CD14-positive monocyte (primary cell): ENCODE data around the gene POLG2. TPM values are rescaled to one million over a fixed set of nuclear protein-coding genes. Genes with fewer than 3 reads are reported as not detected.

Source experiments
- DNase-seq, 3 donors: peaks; one replicate each; pipeline ENCODE4 v3.0.0-alpha.2; 2011 to 2022
- H2AFZ ChIP-seq: 2 replicates; pipeline ENCODE4 v1.6.0; 2012; ENCODE audit warnings: mild to moderate bottlenecking, low read depth, low read length, inconsistent platforms; ENCODE audit not compliant: insufficient read depth, poor library complexity, severe bottlenecking
- H3K27ac ChIP-seq, 2 donors: 1 replicate in 1 of 2; 2 replicates in 1 of 2; pipeline ENCODE4 v1.5.1; 2012 to 2013; ENCODE audit warnings: low read length in 2 of 2, control low read depth in 1 of 2, inconsistent platforms in 1 of 2, low read depth in 1 of 2, mild to moderate bottlenecking in 1 of 2
- H3K27me3 ChIP-seq, 2 donors: one replicate each; pipeline versions ENCODE4 v1.6.0 to v1.6.1; 2011 to 2013; ENCODE audit warnings: low read length in 2 of 2; ENCODE audit not compliant: control insufficient read depth in 2 of 2, insufficient read depth in 2 of 2
- H3K36me3 ChIP-seq, 2 donors: replicated peaks in 1 of 2; 1 replicate in 1 of 2; 2 replicates in 1 of 2; pipeline versions ENCODE4 v1.5.1 to v1.6.1; 2012 to 2013; ENCODE audit warnings: low read length in 2 of 2, control low read depth in 1 of 2, inconsistent platforms in 1 of 2, mild to moderate bottlenecking in 1 of 2; ENCODE audit not compliant: insufficient read depth in 2 of 2, control insufficient read depth in 1 of 2
- H3K4me1 ChIP-seq, 2 donors: 1 replicate in 1 of 2; 2 replicates in 1 of 2; pipeline versions ENCODE4 v1.5.1 to v1.6.1; 2012 to 2013; ENCODE audit warnings: low read length in 2 of 2, control low read depth in 1 of 2, inconsistent platforms in 1 of 2, mild to moderate bottlenecking in 1 of 2, moderate library complexity in 1 of 2; ENCODE audit not compliant: insufficient read depth in 2 of 2, control insufficient read depth in 1 of 2
- H3K4me2 ChIP-seq: replicated peaks from 2 replicates; pipeline ENCODE3; 2012; ENCODE audit warnings: low read length, moderate library complexity, mild to moderate bottlenecking; ENCODE audit not compliant: poor library complexity, severe bottlenecking; ENCODE audit errors: extremely low read depth
- H3K4me3 ChIP-seq, 3 experiments: fragments of 200-600 bp in 1 of 3; sonication (generic) in 1 of 3; replicated peaks in 1 of 3; 1 replicate in 2 of 3; 2 replicates in 1 of 3; pipeline ENCODE4 v1.5.1; 2011 to 2013; ENCODE audit warnings: low read length in 3 of 3, mild to moderate bottlenecking in 3 of 3, control low read depth in 2 of 3, low read depth in 2 of 3, inconsistent platforms in 1 of 3, moderate library complexity in 1 of 3
- H3K79me2 ChIP-seq: 2 replicates; pipeline ENCODE4 v1.6.0; 2012; ENCODE audit warnings: mild to moderate bottlenecking, control low read depth, inconsistent platforms, low read length, moderate library complexity; ENCODE audit not compliant: insufficient read depth
- H3K9ac ChIP-seq: 2 replicates; pipeline ENCODE4 v1.6.0; 2017; ENCODE audit warnings: low read length, mild to moderate bottlenecking; ENCODE audit not compliant: insufficient read depth, poor library complexity, severe bottlenecking
- H3K9me3 ChIP-seq, 2 donors: replicated peaks in 1 of 2; 1 replicate in 1 of 2; 2 replicates in 1 of 2; pipeline versions ENCODE4 v1.5.1 to v1.6.1; 2012 to 2013; ENCODE audit warnings: low read length in 2 of 2, control low read depth in 1 of 2; ENCODE audit not compliant: control insufficient read depth in 1 of 2, insufficient read depth in 1 of 2
- H4K20me1 ChIP-seq: 2 replicates; pipeline ENCODE4 v1.6.0; 2012; ENCODE audit warnings: mild to moderate bottlenecking, low read length, control low read depth, moderate library complexity; ENCODE audit not compliant: insufficient read depth
- H3K27ac Mint-ChIP-seq, 7 donors: one replicate each; pipeline ENCODE4 v1.8.0; 2020; ENCODE audit warnings: mild to moderate bottlenecking in 7 of 7, mixed read lengths in 7 of 7, moderate library complexity in 6 of 7, inconsistent platforms in 2 of 7
- H3K27me3 Mint-ChIP-seq, 3 donors: one replicate each; pipeline ENCODE4 v1.8.0; 2021 to 2022; ENCODE audit warnings: low read depth in 3 of 3, mild to moderate bottlenecking in 3 of 3, mixed read lengths in 3 of 3, moderate library complexity in 3 of 3, inconsistent platforms in 1 of 3
- H3K36me3 Mint-ChIP-seq, 2 donors: one replicate each; pipeline ENCODE4 v1.8.0; 2020; ENCODE audit warnings: mixed read lengths in 2 of 2, inconsistent platforms in 1 of 2, mild to moderate bottlenecking in 1 of 2
- H3K4me1 Mint-ChIP-seq: one replicate; pipeline ENCODE4 v1.8.0; 2020; ENCODE audit warnings: mild to moderate bottlenecking, mixed read lengths
- H3K4me3 Mint-ChIP-seq, 2 donors: one replicate each; pipeline ENCODE4 v1.8.0; 2020; ENCODE audit warnings: mild to moderate bottlenecking in 2 of 2, mixed read lengths in 2 of 2, moderate library complexity in 1 of 2
- H3K9me3 Mint-ChIP-seq, 7 donors: one replicate each; pipeline ENCODE4 v1.8.0; 2020 to 2022; ENCODE audit warnings: mixed read lengths in 7 of 7, mild to moderate bottlenecking in 6 of 7, moderate library complexity in 6 of 7, inconsistent platforms in 2 of 7
- WGBS: methylation state at CpG from one replicate; pipeline ENCODE4 v1.1.5; 2013; ENCODE audit warnings: missing lambda C conversion rate; ENCODE audit not compliant: insufficient coverage; 5-methylcytosine and 5-hydroxymethylcytosine counted together
- intact Hi-C, 2 donors: fragments of 100-400 bp; cut with micrococcal nuclease; formaldehyde crosslinking; loops; one replicate each; pipeline versions ENCODE4 v1.15.0 to v1.15.1; 2023
- polyA plus RNA-seq, 3 donors: library from polyadenylated mRNA; depleted of rRNA in 1 of 3; unstranded in 2 of 3; stranded (reverse) in 1 of 3; fragments of 300-500 nt in 2 of 3; fragments of >200 nt in 1 of 3; fragmentation: Illumina TruSeq in 2 of 3; gene quantifications; 1 replicate in 2 of 3; 2 replicates in 1 of 3; pipeline ENCODE4 v1.2.3, GENCODE V29; 2012 to 2021
- small RNA-seq: library from RNA; depleted of rRNA; stranded (forward); fragments of <200 nt; gene quantifications from one replicate; pipeline ENCODE3, GENCODE V24; 2012; ENCODE audit warnings: low read depth; ENCODE audit not compliant: insufficient read length
- TF ChIP-seq, protein P1 (sequence below): fragments of 200-600 bp; IDR thresholded peaks from one replicate; pipeline ENCODE4 v1.8.0; 2022; ENCODE audit warnings: antibody characterized with exemption, mild to moderate bottlenecking

The POLG2 gene
- polyA plus RNA-seq, 3 donors: 0.85 to 15.8 (median 1.7) TPM

DNA sequence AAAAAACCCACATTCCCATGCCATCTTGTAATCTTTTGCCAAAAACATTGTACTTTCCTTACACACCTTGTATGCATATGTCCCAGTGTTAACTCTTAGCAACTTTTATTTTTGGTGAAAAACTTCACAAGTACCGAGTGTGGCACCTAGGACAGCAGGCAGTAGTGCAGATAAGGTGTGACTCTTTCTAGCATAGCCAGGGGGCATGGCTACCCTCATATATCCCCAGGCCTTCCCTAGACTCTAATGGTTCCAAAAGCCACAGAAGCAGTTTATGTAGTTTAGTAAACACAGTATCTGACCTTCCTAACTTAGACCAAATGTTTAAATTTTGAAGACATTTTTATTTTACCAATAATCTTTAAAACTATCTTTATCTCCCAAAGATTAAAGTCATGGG, 68.4 kb downstream of the POLG2 start:
- no peaks in the 10 kb centered on the region for H3K27me3 Mint-ChIP-seq
- no peaks in the 10 kb centered on the region for H3K36me3 Mint-ChIP-seq
- Histone ChIP-seq H3K9ac (no peak overlapping the region), H3K4me3 (no peak overlapping the region), H3K4me2 (no peak overlapping the region), H3K27ac (no peak overlapping the region), H3K9me3 (no peaks in the 10 kb centered on the region), H3K79me2 (no peaks in the 10 kb centered on the region), H2AFZ (no peak overlapping the region), H3K27me3 (no peaks in the 10 kb centered on the region), H3K4me1 (no peaks in the 10 kb centered on the region), H4K20me1 (no peaks in the 10 kb centered on the region), H3K36me3 (no peaks in the 10 kb centered on the region)
- DNase-seq: no peak
- H3K27ac Mint-ChIP-seq: no peak overlapping the region
- TF ChIP-seq, protein P1, sequence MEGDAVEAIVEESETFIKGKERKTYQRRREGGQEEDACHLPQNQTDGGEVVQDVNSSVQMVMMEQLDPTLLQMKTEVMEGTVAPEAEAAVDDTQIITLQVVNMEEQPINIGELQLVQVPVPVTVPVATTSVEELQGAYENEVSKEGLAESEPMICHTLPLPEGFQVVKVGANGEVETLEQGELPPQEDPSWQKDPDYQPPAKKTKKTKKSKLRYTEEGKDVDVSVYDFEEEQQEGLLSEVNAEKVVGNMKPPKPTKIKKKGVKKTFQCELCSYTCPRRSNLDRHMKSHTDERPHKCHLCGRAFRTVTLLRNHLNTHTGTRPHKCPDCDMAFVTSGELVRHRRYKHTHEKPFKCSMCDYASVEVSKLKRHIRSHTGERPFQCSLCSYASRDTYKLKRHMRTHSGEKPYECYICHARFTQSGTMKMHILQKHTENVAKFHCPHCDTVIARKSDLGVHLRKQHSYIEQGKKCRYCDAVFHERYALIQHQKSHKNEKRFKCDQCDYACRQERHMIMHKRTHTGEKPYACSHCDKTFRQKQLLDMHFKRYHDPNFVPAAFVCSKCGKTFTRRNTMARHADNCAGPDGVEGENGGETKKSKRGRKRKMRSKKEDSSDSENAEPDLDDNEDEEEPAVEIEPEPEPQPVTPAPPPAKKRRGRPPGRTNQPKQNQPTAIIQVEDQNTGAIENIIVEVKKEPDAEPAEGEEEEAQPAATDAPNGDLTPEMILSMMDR: no peak
- H3K4me1 Mint-ChIP-seq: peaks cover 8% of the 10 kb centered on the region
- intact Hi-C loops: no loop called here
- H3K9me3 Mint-ChIP-seq: no peaks in the 10 kb centered on the region
- no CpG with 5 or more reads among the region's 1 CpG for WGBS
- no peak overlapping the region for H3K4me3 Mint-ChIP-seq

Small RNAs within 50 kb of the gene (small RNA-seq; reads per million reads assigned to genes)
- gene ATP5MFP4: not detected

Other genes starting within 250 kb of the POLG2 start
- 1 to 10 TPM; 6.5 to 8.7 (median 7.8) TPM for gene TEX2, start 233.8 kb downstream of the POLG2 start, polyA plus RNA-seq
- 100 to 1,000 TPM; 203 to 342 (median 205) TPM for gene PECAM1, start 106.2 kb downstream of the POLG2 start, polyA plus RNA-seq
- gene MILR1, start 47.9 kb downstream of the POLG2 start, polyA plus RNA-seq: 10 to 100 TPM; 72.0 to 95.2 (median 81.7) TPM
- 1,000 to 10,000 TPM in 1 of 3 donors, 100 to 1,000 TPM in 2; 642 to 2,061 (median 777) TPM for gene DDX5, start 9.2 kb upstream of the POLG2 start, polyA plus RNA-seq
- gene CEP95, start 9.9 kb upstream of the POLG2 start, polyA plus RNA-seq: 10 to 100 TPM in 1 of 3 donors, 1 to 10 TPM in 2; 4.6 to 42.1 (median 5.0) TPM
- gene SMURF2, start 165.3 kb upstream of the POLG2 start, polyA plus RNA-seq: 10 to 100 TPM in 1 of 3 donors, 1 to 10 TPM in 2; 2.2 to 12.9 (median 4.5) TPM